NCI-H128 (cell line): Measurements from ENCODE around the gene SH3RF2.
A peak's percentile ranks its signal among the peaks of the same experiment; 100 is the strongest.

Experiments used
- DNase-seq: peaks from one replicate; lab custom pipeline; 2025; ENCODE audit not compliant: unreplicated experiment; lab: John Stamatoyannopoulos, UW

SH3RF2 gene

DNA sequence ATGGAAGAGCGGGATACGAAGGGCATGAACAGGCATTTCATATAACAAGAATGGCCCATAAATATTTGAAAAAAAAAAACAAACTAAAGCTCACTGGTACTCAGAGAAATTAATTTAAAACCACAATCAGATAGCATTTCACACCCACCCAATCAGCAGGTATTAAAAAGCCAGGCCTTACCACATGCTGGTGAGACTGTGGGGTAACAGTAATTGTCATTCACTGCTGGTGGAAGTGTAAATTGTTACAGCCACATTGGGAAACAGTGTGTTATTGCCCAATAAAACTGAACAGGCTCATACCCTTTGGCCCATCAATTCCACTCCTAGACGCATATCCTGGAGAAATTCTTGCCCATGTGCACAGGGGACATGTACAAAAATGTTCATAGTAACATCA lies 103.0 kb downstream of the SH3RF2 start:
- DNase-seq, result no peak

DNA sequence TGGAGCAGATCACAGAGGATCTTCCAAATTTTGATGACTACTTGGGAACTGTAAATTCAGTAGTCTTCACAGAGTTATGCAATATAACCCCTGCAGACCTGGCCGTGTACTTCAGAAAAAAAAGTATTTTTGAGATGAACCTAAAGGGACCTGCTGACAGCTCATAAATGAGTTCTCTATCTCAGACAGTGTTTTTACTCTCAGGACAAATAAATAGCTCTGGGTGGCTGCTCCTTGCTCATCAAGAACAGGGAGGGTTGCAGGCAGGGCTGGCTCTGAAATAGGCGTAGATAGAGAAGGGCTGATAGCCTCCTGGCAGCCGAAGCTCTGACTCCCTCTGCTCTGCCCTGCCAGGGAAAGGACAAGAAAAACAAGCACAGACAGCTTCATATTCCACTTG lies 104.1 kb downstream of the SH3RF2 start:
- DNase-seq, result no peak

DNA sequence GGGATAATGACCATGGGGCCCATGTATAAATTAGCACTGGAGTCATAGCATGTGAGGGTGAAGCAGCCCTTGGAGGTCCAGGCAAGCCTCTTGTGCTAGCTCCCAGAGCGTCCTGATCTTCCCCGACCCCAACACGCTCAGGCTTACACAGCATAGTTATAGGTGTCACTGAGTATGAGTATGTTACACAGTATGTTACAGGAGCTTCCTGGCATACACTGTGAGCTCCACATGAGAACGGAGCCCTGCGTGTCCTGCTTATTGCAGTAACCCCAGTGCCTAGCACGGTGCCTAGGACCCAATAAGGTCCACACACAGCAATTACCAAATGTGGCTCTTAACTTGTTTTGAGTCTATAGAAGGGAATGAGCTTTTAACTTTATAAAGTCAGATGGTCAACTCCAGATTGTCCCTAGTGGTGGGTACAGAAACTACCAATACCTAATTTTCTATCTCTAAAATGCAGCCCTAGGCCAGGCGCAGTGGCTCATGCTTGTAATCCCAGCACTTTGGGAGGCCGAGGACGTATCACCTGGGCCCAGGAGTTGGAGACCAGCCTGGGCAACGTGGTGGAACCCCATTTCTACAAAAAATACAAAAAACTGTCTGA lies 104.9 kb downstream of the SH3RF2 start:
- DNase-seq, result no peak

DNA sequence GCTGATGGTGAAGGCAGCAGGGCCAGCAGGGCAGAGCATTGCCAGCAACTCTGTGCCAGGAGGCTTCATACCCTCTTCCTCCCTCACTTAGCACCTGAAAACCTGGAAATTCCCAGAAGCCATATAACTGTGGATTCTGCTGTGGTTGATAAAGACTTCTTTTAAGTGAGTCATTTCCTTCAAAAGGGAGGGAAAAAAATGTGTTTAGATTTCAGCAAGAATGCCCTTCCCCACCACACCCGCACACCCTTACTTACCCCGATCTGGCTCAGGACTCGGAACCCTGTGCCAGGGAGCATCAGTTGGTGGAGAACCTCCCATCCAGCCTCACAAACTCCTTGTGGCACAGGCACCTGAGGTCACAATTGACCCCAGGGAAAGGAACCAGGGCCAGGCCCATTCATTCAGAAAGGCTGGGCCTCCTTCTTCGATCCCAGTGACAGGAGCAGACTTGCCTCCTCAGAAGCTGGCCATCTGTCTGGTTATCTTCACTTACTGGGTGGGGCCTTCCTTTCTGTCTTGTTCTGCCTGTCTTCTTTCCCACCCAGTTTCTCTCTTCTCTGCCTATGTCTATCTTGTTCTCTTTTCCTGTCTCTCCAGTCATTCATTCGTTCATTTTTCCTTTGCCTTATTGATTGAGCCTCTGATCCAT lies 106.4 kb downstream of the SH3RF2 start:
- DNase-seq, result no peak

DNA sequence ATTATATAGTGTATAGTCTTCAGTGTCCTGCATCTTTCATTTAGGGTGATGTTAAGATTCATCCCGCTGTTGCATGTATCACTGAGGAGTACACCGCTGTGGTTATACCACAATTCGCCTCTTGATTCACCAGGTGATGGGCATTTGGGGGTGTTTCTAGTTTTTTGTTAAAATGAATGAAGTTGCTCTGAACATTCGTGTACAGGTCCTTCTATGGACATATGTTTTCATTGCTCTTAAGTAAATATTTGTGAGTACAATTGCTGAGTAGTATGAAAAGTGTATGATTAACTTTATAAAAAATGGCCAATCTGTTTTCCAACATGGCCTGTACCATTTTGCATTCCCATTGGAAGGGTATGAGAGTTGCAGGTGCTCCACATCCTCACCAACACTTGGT lies 107.3 kb downstream of the SH3RF2 start:
- no peak for DNase-seq

DNA sequence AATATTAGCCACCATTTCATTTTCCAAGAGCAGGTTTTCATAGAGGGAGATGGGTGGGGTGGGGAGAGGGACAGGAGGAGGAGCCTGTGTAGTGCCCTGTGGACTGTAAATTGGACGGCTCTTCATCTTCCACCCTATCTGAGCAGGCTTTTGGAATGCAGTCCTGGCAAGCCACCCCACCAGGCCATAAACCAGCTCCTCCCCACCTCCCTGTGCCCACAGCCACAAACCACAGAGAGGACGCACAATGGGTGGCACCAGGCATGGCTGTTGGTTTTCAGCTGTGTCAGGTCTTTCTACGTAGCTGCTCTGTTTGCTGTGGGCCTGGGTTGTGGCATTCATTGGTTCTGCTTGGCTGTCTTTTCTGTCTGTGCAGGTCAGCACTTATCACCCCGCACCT lies 111.0 kb downstream of the SH3RF2 start:
- DNase-seq, result no peak

DNA sequence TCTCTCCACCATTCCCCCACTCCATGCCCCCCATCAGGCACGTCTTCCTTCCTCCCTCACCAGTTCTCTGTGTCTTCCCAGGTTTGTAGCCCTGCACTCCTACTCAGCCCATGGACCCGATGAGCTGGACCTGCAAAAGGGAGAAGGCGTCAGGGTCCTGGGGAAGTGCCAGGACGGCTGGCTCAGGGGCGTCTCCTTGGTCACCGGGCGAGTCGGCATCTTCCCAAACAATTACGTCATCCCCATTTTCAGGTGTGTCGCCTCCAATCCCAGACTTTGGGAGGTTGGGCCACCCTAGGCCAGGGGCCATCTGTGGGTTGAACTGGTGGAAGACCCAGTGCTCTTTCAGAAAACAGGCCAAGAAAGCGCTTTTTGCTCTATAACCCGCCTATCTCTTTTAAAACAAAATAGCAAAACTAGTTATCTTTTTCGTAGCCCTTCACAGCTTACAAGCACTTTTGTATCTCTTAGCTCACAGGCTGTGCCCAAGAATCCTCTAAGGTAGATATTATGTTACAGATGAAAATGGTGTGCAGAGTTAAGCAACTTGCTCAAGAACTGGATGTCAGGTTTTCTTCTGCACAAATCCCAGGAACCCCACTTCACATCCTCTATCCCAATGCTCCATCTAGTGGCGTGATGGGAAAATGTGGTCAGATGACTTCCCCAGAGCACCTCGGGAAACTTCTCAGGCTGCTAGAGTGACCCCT lies 112.8 kb downstream of the SH3RF2 start:
- peak; percentile 23 for DNase-seq

DNA sequence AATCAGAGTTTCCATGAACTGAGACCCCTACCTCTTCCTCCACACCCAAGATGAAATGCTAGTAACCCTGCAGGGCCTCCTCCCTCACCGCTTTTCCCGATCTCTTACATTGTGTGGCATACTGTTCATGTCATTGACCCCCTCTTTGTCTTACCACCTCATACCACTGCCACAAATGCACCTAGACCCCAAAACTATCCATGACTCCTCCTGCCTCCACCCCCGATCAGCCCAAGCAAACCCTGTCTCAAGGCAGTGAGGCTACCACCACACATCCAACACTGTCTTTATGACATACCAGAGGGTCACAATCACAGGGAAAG lies 113.3 kb downstream of the SH3RF2 start:
- DNase-seq, result no peak

DNA sequence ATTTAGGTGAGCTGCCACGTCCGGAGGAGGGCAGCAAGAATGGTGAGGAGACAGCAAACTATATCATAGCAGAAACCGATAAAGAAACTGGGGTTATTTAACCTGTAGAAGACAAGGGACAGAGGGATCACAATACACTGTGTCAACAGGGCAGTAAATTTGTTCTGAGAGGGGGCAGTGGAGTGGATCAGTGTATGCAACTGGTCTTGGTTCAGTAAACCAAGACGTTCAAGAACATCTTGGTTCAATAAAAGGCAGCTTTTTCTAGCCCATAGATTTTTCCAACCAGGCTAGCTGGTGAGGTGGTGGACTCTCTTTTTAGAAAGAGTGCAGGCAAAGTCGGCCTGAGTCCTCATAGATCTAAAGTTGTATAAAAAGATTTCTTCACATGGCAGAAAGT lies 113.7 kb downstream of the SH3RF2 start:
- no peak for DNase-seq

DNA sequence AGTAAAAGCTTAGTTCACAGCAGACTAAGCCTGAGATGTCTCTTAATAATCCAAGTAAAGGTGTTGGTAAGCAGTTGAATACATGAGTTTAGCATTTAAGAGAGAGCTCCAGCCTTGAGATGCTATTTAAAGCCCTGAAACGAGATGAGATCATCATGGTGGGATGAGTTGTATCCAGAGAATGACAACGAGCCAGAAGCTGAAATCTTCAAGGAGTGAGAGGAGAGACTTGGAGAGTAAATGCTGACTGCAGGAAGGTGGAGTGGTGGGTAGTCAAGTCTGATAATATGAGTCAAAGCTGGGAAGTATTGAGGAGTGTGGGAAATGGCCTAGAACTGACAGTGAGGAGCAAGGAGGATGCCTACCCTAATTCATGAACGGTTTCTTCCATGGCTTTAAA lies 115.3 kb downstream of the SH3RF2 start:
- DNase-seq, result no peak

DNA sequence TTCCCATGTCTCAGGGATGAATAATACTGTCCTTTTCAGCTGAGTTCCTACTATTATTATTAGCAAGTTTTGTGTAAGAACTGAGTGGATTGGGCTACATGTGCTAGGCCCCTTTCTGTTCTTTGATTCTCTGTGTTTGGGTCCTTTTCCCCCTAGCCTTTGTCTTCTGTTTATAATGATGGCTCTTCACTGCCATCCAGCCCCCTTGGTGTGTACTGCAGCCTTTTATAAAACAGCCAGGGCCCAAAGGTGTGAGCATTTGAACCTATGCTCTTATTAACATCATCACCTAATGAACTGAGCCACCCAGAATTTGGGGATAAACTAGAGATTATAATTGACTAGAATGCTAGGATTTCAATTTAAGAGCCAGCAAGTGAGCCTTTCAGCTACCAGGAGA lies 116.4 kb downstream of the SH3RF2 start:
- no peak for DNase-seq

DNA sequence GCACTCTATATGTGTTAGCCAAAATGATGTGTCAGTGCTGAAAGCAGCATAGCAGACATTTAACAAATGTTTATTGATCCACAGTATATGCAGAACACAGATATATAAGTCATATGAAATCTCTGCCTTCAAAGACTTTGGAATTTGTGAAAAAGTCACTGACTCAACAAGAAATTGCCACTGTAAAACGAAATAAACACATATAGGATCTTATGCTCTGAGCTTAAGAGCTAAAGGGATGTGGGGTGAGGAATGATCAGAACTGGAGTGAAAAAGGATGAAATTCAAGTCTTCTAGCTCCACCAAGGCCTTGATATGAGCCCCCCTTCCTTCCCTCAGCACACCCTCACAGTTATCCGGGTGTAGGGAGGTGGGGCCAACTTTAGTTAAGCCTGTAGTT lies 119.1 kb downstream of the SH3RF2 start:
- DNase-seq, result no peak

DNA sequence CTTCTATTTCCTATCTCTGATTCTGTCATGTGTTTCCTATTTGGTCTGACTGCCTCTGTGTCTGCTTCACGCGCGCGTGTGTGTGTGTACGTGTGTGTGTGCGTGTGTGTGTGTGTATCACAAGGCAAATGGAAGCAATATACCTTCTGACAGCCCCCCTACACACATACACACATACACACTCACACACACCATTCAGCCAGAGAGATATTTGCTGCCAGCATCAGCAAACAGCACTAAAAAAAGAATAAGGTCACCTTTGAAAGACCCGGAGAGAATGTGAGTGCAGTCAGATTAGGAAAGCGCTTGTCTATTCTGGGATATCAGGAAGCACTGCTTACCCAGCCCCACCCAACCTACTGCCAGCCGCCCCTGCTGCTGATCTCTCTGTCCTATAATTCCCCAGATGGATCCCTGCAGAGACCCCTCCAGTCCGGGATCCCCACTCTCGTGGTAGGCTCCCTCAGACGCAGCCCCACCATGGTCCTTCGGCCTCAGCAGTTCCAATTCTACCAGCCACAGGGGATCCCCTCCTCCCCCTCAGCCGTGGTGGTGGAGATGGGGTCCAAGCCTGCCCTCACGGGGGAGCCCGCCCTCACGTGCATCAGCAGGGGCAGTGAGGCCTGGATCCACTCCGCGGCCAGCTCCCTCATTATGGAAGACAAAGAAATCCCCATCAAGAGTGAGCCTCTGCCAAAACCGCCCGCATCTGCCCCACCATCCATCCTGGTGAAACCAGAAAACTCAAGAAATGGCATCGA lies 123.3 kb downstream of the SH3RF2 start:
- DNase-seq, result no peak

DNA sequence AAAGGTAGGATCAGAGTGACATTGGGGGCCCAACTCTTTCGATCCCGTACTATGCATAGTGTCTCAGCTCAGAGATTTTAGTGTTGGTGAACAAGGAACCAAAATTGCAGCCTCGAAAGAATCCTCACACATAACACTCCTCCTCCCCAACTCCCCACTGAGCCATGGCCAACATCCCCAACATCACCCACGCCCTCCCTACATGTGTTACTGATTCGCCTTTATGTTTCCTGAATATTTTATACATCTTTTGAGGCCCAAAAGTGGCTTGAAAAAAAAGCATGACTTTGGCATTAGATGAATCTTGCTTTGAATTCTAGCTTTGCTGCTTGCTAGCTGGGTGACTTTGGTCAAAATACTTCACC lies 123.8 kb downstream of the SH3RF2 start:
- DNase-seq, result no peak

DNA sequence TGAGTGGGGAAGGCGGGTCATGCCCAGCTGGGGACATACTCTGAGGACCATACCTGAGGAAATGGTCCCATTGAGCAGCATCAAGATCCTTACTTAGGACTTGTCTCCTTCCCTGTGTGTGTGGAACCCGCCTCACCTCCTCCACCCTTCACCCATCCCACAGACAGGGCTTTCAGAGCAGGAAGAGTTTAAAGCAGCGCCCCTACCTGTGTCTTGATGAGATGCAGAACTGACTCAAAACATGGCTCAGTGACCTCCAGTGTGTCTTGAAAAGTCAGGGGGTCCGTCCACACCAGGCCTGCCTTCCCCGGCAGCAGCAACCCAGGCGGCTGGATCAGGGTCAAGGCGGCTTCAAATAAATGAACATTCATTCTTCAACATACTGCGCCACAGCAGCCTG lies 130.6 kb downstream of the SH3RF2 start:
- DNase-seq, result no peak

DNA sequence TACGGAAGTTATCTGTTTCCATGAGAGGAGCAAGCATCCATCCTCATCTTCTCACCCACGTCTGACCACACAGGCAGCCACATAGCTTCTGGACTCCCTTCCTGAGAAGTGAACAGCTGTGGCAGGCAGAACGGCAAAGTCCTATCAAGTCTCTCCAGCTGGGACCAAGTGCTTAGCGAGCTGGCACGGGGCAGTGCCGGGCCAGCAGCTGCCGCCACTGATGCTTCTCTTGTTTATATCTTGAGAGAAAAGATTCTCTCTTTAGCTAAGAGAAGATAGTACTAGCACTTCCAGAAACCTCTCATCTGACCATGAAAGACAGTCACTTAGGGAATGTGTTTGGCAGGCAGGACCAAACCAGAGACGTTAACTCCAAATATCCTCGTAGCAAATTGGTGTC lies 131.8 kb downstream of the SH3RF2 start:
- no peak for DNase-seq

DNA sequence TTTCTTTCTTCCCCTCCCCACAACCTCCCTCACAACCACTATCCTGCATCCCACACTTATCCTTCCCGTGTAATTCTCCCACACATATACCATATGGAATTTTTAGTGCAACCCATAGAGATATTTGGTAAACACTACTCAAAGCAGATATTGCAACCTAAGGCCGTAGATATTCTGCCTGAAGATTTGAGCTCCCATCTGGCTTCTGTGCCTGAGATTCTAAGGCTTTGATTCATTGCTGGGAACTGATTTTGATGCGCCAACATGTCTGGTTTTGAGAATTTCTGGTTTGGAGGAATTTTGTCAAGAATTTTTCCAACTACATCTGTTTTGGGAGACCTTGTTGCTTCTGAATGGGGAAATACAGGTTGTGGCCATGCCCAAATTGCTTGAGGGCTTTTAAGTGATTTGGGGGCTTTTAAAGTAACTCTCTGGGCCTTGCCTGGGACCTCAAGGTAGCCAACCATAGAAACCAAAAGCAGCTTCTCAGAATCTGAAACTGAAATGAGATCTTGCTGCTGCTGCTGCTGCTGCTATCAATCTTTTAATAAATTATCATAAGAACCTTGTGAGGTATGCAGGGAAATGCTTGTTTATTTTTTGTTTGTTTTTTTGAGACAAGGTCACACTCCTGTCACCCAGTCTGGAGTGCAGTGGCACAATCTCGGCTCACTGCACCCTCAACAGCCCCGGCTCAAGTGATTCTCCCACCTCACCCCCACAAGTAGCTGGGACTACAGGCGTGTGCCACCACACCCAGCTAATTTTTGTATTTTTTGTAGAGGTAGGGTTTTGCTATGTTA lies 132.8 kb downstream of the SH3RF2 start:
- DNase-seq, result no peak

DNA sequence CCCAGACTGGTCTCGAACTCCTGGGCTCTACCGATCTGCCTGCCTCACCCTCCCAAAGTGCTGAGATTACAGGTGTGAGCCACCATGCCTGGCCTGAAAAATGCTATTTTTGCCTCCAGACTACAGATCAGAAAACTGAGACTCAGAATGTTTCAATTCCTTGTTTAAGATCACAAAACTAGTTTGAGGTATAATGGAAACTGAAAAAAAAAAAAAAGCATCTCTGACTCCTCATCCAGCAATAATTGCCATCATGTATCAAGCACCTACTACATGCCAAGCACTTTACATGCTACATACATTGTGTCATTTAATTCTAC lies 133.4 kb downstream of the SH3RF2 start:
- no peak for DNase-seq

DNA sequence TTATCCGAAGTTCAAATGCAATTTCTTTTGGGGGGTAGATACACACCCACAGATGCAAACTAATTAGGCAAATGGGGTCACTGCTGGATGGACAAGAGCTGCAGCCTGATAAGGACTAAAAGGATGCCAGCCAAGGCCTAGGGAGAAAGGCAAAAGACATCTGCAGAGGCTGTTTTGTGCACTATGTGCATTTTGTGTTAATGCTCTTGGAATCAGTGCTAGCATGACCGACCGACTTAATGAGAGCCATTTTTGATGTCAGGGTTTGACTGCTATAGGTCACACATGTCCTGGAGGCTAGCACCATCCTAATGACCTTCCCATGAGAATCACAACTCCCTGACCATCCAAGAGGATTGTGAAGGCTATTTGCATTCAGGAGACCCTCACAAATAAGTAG lies 134.4 kb downstream of the SH3RF2 start:
- DNase-seq, result no peak

DNA sequence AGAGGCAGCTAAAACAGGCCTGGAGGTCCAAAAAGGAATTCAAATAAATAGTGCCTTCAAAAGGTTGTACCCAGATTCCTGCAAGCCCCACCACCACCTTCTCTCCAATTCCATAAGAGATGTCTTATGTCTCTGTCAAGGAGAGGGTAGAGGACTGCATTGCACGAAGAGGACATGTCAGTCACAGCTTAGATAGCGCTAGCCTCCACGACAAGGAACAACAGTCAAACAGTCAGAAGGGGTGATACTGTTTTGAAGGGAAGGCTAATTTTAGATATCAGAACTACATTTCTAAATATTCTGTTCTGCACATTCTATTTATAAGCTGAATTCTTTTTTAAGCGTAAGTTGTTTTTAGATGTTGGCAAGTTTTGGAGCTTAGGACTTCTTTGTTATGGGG lies 134.8 kb downstream of the SH3RF2 start:
- DNase-seq, result no peak

DNA sequence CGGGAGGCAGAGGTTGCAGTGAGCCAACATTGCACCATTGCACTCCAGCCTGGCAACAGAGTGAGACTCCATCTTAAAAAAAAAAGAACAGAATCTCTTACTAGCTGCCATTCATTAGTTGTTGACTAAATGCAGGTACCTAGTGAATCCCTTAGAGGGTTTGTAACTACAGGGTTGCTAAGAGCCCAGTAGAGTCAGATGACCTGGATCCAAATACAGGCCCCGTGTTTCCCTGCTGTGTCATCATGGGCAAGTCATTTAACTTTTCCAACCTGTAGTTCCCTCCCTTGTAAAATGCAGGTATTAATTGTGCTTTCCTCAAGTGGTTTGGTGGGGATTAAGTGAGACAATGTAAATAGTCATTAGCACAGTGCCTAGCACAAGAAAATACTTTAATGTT lies 136.2 kb downstream of the SH3RF2 start:
- DNase-seq, result no peak
